HG03565 (cell line): ENCODE data around the gene MORN3.

Source experiments
- ATAC-seq: cut with Tn5 transposase; IDR thresholded peaks from one replicate; pipeline ENCODE4 v1.9.1; 2021; ENCODE audit warnings: mild to moderate bottlenecking, moderate library complexity; ENCODE audit not compliant: unreplicated experiment

MORN3 gene

GRCh38 chr12:121610239-121611149 is 59.0 kb downstream of the MORN3 start:
- no peak for ATAC-seq

GRCh38 chr12:121608301-121608700 is 61.2 kb downstream of the MORN3 start:
- ATAC-seq: no peak

- ATAC-seq: no peak
These were observed 65.9 kb downstream of the MORN3 start for GRCh38 chr12:121603581-121603980.

DNA sequence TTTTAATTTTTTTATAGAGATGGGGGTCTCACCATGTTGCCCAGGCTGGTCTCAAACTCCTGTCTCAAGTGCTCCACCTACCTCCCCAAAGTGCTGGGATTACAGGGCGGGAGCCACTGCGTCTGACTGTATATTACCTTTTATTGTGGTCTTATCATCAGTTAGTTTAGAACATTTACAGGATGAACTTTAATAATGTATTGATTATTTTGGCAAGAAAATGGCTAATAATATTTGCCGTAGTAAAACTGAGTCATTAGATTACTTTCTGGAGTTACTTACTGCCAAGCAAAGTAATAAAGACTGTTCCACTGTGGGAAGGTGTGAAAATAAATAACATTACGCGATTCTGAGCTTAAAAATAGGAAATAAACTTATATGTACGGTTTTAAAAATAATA is 66.7 kb downstream of the MORN3 start:
- ATAC-seq: no peak

GRCh38 chr12:121600702-121601336 is 68.6 kb downstream of the MORN3 start:
- ATAC-seq: no peak
